Thyroid gland (tissue), 4 donors: ENCODE data around the gene RTKN. TPM values are rescaled to one million over a fixed set of nuclear protein-coding genes. Genes with fewer than 3 reads are reported as not detected.
A peak's percentile ranks its signal among the peaks of the same experiment; 100 is the strongest.

ENCODE experiments used
- DNase-seq, 2 donors: peaks; one replicate each; pipeline ENCODE4 v3.0.0-alpha.2; 2019
- H3K27ac ChIP-seq, 3 donors: fragments of 200-600 bp; sonication (generic); 1 replicate in 2 of 3; 2 replicates in 1 of 3; pipeline ENCODE4 v1.5.1; 2016 to 2019; ENCODE audit warnings: mild to moderate bottlenecking in 1 of 3, moderate library complexity in 1 of 3
- H3K27me3 ChIP-seq: fragments of 200-600 bp; sonication (generic); one replicate; pipeline ENCODE4 v1.5.1; 2019
- H3K36me3 ChIP-seq, 2 donors: fragments of 200-600 bp; sonication (generic); one replicate each; pipeline ENCODE4 v1.5.1; 2016 to 2019
- H3K4me1 ChIP-seq, 2 donors: fragments of 200-600 bp; sonication (generic); one replicate each; pipeline ENCODE4 v1.5.1; 2017 to 2019
- H3K4me3 ChIP-seq, 3 donors: fragments of 200-600 bp; sonication (generic); replicated peaks in 1 of 3; 1 replicate in 2 of 3; 2 replicates in 1 of 3; pipeline ENCODE4 v1.5.1; 2016; ENCODE audit warnings: mild to moderate bottlenecking in 1 of 3
- H3K9me3 ChIP-seq: fragments of 200-600 bp; sonication (generic); one replicate; pipeline ENCODE4 v1.5.1; 2017
- POLR2A ChIP-seq, 2 donors: fragments of 450-650 bp; IDR thresholded peaks; one replicate each; pipeline ENCODE4 v1.6.1; 2017; ENCODE audit warnings: antibody characterized with exemption in 2 of 2, mild to moderate bottlenecking in 2 of 2, moderate library complexity in 1 of 2
- WGBS, 2 donors: methylation state at CpG; one replicate each; pipeline ENCODE4 v1.1.5; 2017; 5-methylcytosine and 5-hydroxymethylcytosine counted together
- intact Hi-C: fragments of 100-400 bp; cut with DNase I; formaldehyde crosslinking; loops from one replicate; pipeline ENCODE4 v1.15.1; 2023
- total RNA-seq, 4 donors: library from RNA; depleted of rRNA; stranded (reverse); fragments of >200 nt; gene quantifications; one replicate each; pipeline ENCODE4 v1.2.3, GENCODE V29; 2016
- TF ChIP-seq, protein P1 (sequence below), 6 experiments: fragments of 200-600 bp in 3 of 6; fragments of 450-650 bp in 3 of 6; sonication (generic) in 3 of 6; IDR thresholded peaks; one replicate each; pipeline ENCODE4 v1.5.1; 2016 to 2019; ENCODE audit warnings: antibody characterized with exemption in 6 of 6, mild to moderate bottlenecking in 2 of 6, inconsistent platforms in 1 of 6, moderate library complexity in 1 of 6

RTKN gene
- total RNA-seq, 4 donors from 2014 or later: 24.5 to 41.9 (median 35.6) TPM

GRCh38 chr2:74393525-74393924, 48.2 kb downstream of the RTKN start:
- Histone ChIP-seq H3K27me3 (no peaks in the 10 kb centered on the region), H3K4me1 (peaks cover 17 to 19% of the 10 kb centered on the region in 2 donors), H3K27ac (no peak overlapping the region), H3K36me3 (no peaks in the 10 kb centered on the region), H3K4me3 (no peak overlapping the region), H3K9me3 (no peaks in the 10 kb centered on the region)
- no peak for TF ChIP-seq POLR2A (IDR thresholded peaks at IDR 0.05)
- TF ChIP-seq, protein P1, sequence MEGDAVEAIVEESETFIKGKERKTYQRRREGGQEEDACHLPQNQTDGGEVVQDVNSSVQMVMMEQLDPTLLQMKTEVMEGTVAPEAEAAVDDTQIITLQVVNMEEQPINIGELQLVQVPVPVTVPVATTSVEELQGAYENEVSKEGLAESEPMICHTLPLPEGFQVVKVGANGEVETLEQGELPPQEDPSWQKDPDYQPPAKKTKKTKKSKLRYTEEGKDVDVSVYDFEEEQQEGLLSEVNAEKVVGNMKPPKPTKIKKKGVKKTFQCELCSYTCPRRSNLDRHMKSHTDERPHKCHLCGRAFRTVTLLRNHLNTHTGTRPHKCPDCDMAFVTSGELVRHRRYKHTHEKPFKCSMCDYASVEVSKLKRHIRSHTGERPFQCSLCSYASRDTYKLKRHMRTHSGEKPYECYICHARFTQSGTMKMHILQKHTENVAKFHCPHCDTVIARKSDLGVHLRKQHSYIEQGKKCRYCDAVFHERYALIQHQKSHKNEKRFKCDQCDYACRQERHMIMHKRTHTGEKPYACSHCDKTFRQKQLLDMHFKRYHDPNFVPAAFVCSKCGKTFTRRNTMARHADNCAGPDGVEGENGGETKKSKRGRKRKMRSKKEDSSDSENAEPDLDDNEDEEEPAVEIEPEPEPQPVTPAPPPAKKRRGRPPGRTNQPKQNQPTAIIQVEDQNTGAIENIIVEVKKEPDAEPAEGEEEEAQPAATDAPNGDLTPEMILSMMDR (IDR thresholded peaks at IDR 0.05): no peak
- 91 to 95% methylated on average over 1 of the region's 1 CpG for WGBS, 2 donors
- no peak for DNase-seq
- intact Hi-C loops: no loop called here

- no peaks in the 10 kb centered on the region for H3K9me3 ChIP-seq
- intact Hi-C loops: no loop called here
- 63 to 64% methylated on average over 13 of the region's 13 CpGs for WGBS, 2 donors
- DNase-seq: no peak
- no peaks in the 10 kb centered on the region for H3K36me3 ChIP-seq
- TF ChIP-seq, protein P1 (IDR thresholded peaks at IDR 0.05): no peak
- TF ChIP-seq POLR2A (IDR thresholded peaks at IDR 0.05): no peak
- H3K27me3 ChIP-seq: no peaks in the 10 kb centered on the region
- peak overlapping the region in 1 of 3 donors; percentile 87 for H3K4me3 ChIP-seq
- peaks cover 17 to 26% of the 10 kb centered on the region in 2 donors for H3K4me1 ChIP-seq
- H3K27ac ChIP-seq: no peak overlapping the region
Measured at GRCh38 chr2:74392449-74392743, 49.3 kb downstream of the RTKN start.

- H3K4me3 ChIP-seq: peak overlapping the region; percentile 82 to 87 (median 86)
- peak overlapping the region; percentile 96 to 99 (median 96) for H3K27ac ChIP-seq
- intact Hi-C loops: no loop called here
- no peaks in the 10 kb centered on the region for H3K36me3 ChIP-seq
- peak; percentile 90 to 95 for DNase-seq
- 3% methylated on average over 17 to 37 of the region's 62 CpGs for WGBS, 2 donors
- peak in 1 of 2 donors; percentile 57 for TF ChIP-seq POLR2A (IDR thresholded peaks at IDR 0.05)
- TF ChIP-seq, protein P1 (IDR thresholded peaks at IDR 0.05): peak; percentile 90 to 97 (median 96)
- no peaks in the 10 kb centered on the region for H3K9me3 ChIP-seq
- H3K27me3 ChIP-seq: no peaks in the 10 kb centered on the region
- H3K4me1 ChIP-seq: peaks cover 17 to 26% of the 10 kb centered on the region in 2 donors
Measured at GRCh38 chr2:74391580-74392448, 49.9 kb downstream of the RTKN start.

DNA sequence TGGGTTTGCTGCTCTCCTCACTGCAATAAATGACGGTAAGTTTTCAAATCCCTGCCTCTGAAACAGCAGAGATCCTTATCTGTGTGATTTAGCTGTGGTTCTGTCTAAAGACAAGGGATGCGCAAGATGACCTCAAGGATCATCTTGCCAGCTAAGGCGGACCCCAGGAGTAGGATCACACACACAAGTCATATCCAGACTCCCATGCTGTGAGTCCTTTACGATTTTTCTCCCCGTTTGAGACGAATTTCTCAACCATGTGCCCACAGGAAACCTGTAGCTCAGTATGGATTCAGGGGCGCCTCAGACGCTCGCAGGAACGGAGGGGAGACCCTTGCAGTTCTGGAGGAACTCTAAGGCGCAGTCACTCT, 50.5 kb downstream of the RTKN start:
- Histone ChIP-seq H3K27me3 (no peaks in the 10 kb centered on the region), H3K27ac (peak overlapping the region; percentile 96 to 99 (median 96)), H3K36me3 (no peaks in the 10 kb centered on the region), H3K4me3 (peak overlapping the region; percentile 82 to 87 (median 86)), H3K9me3 (no peaks in the 10 kb centered on the region), H3K4me1 (peaks cover 17 to 26% of the 10 kb centered on the region in 2 donors)
- no peak for TF ChIP-seq POLR2A (IDR thresholded peaks at IDR 0.05)
- TF ChIP-seq, protein P1 (IDR thresholded peaks at IDR 0.05): no peak
- intact Hi-C loops: no loop called here
- 1% methylated on average over 11 of the region's 11 CpGs for WGBS, 2 donors
- peak in 1 of 2 donors; percentile 3 for DNase-seq

DNA sequence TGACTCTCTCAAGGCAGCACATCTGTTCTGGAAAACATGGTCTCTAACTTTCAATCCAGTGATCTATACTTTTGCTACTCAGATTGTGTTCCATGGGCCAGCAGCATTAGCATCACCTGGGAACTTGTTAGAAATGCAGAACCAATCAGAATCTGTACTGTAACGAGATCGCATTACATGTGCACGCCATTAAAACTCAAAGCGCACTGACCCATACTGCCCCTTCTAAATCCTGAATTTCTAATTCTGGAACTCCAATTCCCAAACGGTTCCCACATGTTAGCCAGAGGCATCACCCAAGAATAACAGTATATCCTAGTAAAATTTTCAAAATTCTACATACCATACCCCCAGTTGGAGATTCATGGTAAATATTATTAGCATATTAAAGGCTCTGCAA, 51.1 kb downstream of the RTKN start:
- no peak overlapping the region for H3K27ac ChIP-seq
- 44 to 59% methylated on average over 5 of the region's 5 CpGs for WGBS, 2 donors
- no peak for TF ChIP-seq POLR2A (IDR thresholded peaks at IDR 0.05)
- TF ChIP-seq, protein P1 (IDR thresholded peaks at IDR 0.05): no peak
- peaks cover 17 to 26% of the 10 kb centered on the region in 2 donors for H3K4me1 ChIP-seq
- intact Hi-C loops: no loop called here
- H3K9me3 ChIP-seq: no peaks in the 10 kb centered on the region
- no peaks in the 10 kb centered on the region for H3K36me3 ChIP-seq
- no peak for DNase-seq
- H3K4me3 ChIP-seq: peak overlapping the region in 1 of 3 donors; percentile 86
- H3K27me3 ChIP-seq: no peaks in the 10 kb centered on the region
